Measurements from ENCODE around the gene CCBE1. TPM values are rescaled to one million over a fixed set of nuclear protein-coding genes. Genes with fewer than 3 reads are reported as not detected.

Gene CCBE1
- polyA plus RNA-seq, 1 of the 3 experiments (the other 2 are of a cell fraction), result 5.0 TPM

DNA sequence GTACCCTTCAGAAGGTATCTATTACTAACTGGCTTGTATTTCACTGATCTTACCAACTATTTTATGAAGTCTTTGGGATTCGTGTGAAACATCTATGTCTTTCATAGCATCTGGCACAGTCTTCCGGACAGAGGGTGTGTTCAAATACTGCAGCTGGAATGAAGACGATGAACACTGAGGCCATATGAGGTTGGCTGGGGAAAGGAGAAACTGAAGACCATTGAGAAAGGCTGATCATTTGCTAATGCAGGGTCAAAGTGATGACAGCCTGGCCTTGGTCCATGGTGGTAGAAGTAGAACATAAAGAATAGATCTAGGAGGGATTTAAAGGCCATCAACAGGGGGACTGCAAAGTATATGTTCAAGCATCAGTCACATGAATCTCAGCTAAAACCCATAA, 132.7 kb downstream of the CCBE1 start:
- Histone ChIP-seq H3K79me2 (ENCODE audit: insufficient read depth) (no peaks in the 10 kb centered on the region), H3K27me3 (ENCODE audit: insufficient read depth) (no peaks in the 10 kb centered on the region), H3K4me3 (ENCODE audit: low read depth in 2 of 2, low read length in 1 of 2) (no peak overlapping the region), H3K4me1 (ENCODE audit: control insufficient read depth in 1 of 2, insufficient read depth in 2 of 2, low read depth in 1 of 2, low read length in 1 of 2) (peaks cover 0 to 19% of the 10 kb centered on the region in 2 experiments; a peak in 1 of 4 replicates), H3K27ac (ENCODE audit: low read depth in 2 of 2, low read length in 1 of 2) (no peak overlapping the region), H3K9me3 (no peaks in the 10 kb centered on the region), H3K4me2 (no peak overlapping the region), H3K9ac (no peak overlapping the region), H3K9me2 (no peaks in the 10 kb centered on the region), H3K36me3 (replicated peaks in 1 of 2; ENCODE audit: control insufficient read depth in 1 of 2, insufficient read depth in 2 of 2, low read length in 1 of 2) (no peaks in the 10 kb centered on the region), H3F3A (replicated peaks; ENCODE audit: insufficient read depth) (no peaks in the 10 kb centered on the region), H4K20me1 (ENCODE audit: insufficient read depth) (no peaks in the 10 kb centered on the region), H2AFZ (ENCODE audit: low read depth) (no peak overlapping the region)
- no peak for DNase-seq
- 63% methylated on average over 3 of the region's 3 CpGs for WGBS (ENCODE audit: low lambda C conversion rate)
- POLR2A ChIA-PET, result no interaction called here
- no peak for TF ChIP-seq TEAD4 (IDR thresholded peaks at IDR 0.05; ENCODE audit: borderline replicate concordance, insufficient read depth)
- TF ChIP-seq RFX5 (IDR thresholded peaks at IDR 0.05; ENCODE audit: low read length), result no peak
- TF ChIP-seq, protein P1, sequence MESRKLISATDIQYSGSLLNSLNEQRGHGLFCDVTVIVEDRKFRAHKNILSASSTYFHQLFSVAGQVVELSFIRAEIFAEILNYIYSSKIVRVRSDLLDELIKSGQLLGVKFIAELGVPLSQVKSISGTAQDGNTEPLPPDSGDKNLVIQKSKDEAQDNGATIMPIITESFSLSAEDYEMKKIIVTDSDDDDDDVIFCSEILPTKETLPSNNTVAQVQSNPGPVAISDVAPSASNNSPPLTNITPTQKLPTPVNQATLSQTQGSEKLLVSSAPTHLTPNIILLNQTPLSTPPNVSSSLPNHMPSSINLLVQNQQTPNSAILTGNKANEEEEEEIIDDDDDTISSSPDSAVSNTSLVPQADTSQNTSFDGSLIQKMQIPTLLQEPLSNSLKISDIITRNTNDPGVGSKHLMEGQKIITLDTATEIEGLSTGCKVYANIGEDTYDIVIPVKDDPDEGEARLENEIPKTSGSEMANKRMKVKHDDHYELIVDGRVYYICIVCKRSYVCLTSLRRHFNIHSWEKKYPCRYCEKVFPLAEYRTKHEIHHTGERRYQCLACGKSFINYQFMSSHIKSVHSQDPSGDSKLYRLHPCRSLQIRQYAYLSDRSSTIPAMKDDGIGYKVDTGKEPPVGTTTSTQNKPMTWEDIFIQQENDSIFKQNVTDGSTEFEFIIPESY (IDR thresholded peaks at IDR 0.05; ENCODE audit: borderline replicate concordance, low read depth), result no peak
- no peak for TF ChIP-seq GATA2 (CRISPR knock-in tag; IDR thresholded peaks at IDR 0.05)
- TF ChIP-seq GABPA (IDR thresholded peaks at IDR 0.05; ENCODE audit: low read depth), result no peak
- TF ChIP-seq, protein P2, sequence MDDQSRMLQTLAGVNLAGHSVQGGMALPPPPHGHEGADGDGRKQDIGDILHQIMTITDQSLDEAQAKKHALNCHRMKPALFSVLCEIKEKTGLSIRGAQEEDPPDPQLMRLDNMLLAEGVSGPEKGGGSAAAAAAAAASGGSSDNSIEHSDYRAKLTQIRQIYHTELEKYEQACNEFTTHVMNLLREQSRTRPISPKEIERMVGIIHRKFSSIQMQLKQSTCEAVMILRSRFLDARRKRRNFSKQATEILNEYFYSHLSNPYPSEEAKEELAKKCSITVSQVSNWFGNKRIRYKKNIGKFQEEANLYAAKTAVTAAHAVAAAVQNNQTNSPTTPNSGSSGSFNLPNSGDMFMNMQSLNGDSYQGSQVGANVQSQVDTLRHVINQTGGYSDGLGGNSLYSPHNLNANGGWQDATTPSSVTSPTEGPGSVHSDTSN (IDR thresholded peaks at IDR 0.05), result no peak
- no peak for TF ChIP-seq FOSL2 (IDR thresholded peaks at IDR 0.05; ENCODE audit: borderline replicate concordance, low read depth)
- TF ChIP-seq ELF1 (IDR thresholded peaks at IDR 0.05), result no peak
- TF ChIP-seq SMC3 (IDR thresholded peaks at IDR 0.05; ENCODE audit: low read depth, low read length), result no peak
- TF ChIP-seq EZH2phosphoT487 (IDR thresholded peaks at IDR 0.05; ENCODE audit: borderline replicate concordance, low read depth), result no peak
- TF ChIP-seq, protein P3, sequence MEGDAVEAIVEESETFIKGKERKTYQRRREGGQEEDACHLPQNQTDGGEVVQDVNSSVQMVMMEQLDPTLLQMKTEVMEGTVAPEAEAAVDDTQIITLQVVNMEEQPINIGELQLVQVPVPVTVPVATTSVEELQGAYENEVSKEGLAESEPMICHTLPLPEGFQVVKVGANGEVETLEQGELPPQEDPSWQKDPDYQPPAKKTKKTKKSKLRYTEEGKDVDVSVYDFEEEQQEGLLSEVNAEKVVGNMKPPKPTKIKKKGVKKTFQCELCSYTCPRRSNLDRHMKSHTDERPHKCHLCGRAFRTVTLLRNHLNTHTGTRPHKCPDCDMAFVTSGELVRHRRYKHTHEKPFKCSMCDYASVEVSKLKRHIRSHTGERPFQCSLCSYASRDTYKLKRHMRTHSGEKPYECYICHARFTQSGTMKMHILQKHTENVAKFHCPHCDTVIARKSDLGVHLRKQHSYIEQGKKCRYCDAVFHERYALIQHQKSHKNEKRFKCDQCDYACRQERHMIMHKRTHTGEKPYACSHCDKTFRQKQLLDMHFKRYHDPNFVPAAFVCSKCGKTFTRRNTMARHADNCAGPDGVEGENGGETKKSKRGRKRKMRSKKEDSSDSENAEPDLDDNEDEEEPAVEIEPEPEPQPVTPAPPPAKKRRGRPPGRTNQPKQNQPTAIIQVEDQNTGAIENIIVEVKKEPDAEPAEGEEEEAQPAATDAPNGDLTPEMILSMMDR (IDR thresholded peaks at IDR 0.05), result no peak
- TF ChIP-seq, protein P4, sequence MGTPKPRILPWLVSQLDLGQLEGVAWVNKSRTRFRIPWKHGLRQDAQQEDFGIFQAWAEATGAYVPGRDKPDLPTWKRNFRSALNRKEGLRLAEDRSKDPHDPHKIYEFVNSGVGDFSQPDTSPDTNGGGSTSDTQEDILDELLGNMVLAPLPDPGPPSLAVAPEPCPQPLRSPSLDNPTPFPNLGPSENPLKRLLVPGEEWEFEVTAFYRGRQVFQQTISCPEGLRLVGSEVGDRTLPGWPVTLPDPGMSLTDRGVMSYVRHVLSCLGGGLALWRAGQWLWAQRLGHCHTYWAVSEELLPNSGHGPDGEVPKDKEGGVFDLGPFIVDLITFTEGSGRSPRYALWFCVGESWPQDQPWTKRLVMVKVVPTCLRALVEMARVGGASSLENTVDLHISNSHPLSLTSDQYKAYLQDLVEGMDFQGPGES (IDR thresholded peaks at IDR 0.05; ENCODE audit: low read depth, low read length), result no peak
- CTCF ChIA-PET, result interaction anchor here (0.8 to 1.8 kb wide), 2 partner anchors 67 to 106 kb away, joined by 3 to 7 read pairs; no protein-coding TSS in a partner anchor
